Activated naive CD4-positive, alpha-beta T cell treated with anti-CD3 and anti-CD28 coated beads for 36 hours (primary cell): ENCODE results near the gene KCNC1. TPM values are rescaled to one million over a fixed set of nuclear protein-coding genes. Genes with fewer than 3 reads are reported as not detected.

Source experiments
- CTCF ChIA-PET: fragments of 350-600 bp; sonication (Branson Sonifier 250); formaldehyde crosslinking; loops from one replicate; lab custom pipeline; 2021; ENCODE audit warnings: antibody characterized with exemption; lab: Charles Lee
- DNase-seq: peaks from one replicate; pipeline ENCODE4 v3.0.0-alpha.2; 2020
- H3K27ac Mint-ChIP-seq: one replicate; pipeline ENCODE4 v1.8.0; 2021; ENCODE audit warnings: mild to moderate bottlenecking, mixed read lengths
- H3K27me3 Mint-ChIP-seq: one replicate; pipeline ENCODE4 v1.8.0; 2021; ENCODE audit warnings: low read depth, mixed read lengths
- H3K36me3 Mint-ChIP-seq: one replicate; pipeline ENCODE4 v1.8.0; 2021; ENCODE audit warnings: low read depth, mixed read lengths
- H3K4me1 Mint-ChIP-seq: one replicate; pipeline ENCODE4 v1.8.0; 2021; ENCODE audit warnings: low read depth, mixed read lengths
- H3K4me3 Mint-ChIP-seq: one replicate; pipeline ENCODE4 v1.8.0; 2021; ENCODE audit warnings: mild to moderate bottlenecking, moderate library complexity, mixed read lengths
- H3K9me3 Mint-ChIP-seq: one replicate; pipeline ENCODE4 v1.8.0; 2021; ENCODE audit warnings: mixed read lengths
- intact Hi-C: fragments of 100-400 bp; cut with micrococcal nuclease; formaldehyde crosslinking; loops from one replicate; pipeline ENCODE4 v1.15.1; 2023
- total RNA-seq, 2 experiments: library from RNA; stranded (reverse); gene quantifications; one replicate each; pipeline ENCODE4 v1.2.3, GENCODE V29; 2021

The KCNC1 gene
- total RNA-seq, 2 experiments from 2014 or later, result not detected

GRCh38 chr11:17812865-17813187, 78.2 kb downstream of the KCNC1 start:
- Mint-ChIP-seq H3K27me3 (no peaks in the 10 kb centered on the region), H3K27ac (no peak overlapping the region), H3K4me3 (no peak overlapping the region), H3K9me3 (no peaks in the 10 kb centered on the region), H3K4me1 (no peaks in the 10 kb centered on the region), H3K36me3 (peaks cover 12% of the 10 kb centered on the region)
- CTCF ChIA-PET, result no interaction called here
- intact Hi-C loops, result no loop called here
- DNase-seq, result no peak

- Mint-ChIP-seq H3K9me3 (no peaks in the 10 kb centered on the region), H3K36me3 (peaks cover 8% of the 10 kb centered on the region), H3K27ac (no peak overlapping the region), H3K4me3 (no peak overlapping the region), H3K4me1 (no peaks in the 10 kb centered on the region), H3K27me3 (no peaks in the 10 kb centered on the region)
- no peak for DNase-seq
- CTCF ChIA-PET, result no interaction called here
- intact Hi-C loops, result no loop called here
Observed at GRCh38 chr11:17813391-17814059, 78.9 kb downstream of the KCNC1 start.

DNA sequence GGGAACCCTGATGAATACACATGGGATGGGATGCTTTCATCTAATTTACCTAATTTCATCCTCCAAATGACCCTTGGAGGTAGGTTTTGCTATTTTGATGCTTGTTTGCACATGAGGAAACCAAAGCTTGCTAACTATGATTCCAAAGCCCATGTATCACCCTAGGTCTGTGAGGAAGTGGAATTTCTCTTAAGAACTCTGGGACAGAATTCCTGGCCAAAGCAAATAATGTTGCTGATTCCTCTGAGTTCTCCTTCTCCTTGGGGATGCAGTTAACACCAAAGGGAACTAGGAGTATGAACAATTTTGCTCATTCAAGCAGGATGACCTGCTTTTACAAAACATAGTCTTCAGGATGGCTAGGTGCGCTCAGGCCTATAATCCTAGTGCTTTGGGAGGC, 80.0 kb downstream of the KCNC1 start:
- Mint-ChIP-seq H3K9me3 (no peaks in the 10 kb centered on the region), H3K36me3 (peaks cover 5% of the 10 kb centered on the region), H3K4me1 (no peaks in the 10 kb centered on the region), H3K27ac (no peak overlapping the region), H3K27me3 (no peaks in the 10 kb centered on the region), H3K4me3 (no peak overlapping the region)
- DNase-seq, result no peak
- CTCF ChIA-PET, result no interaction called here
- intact Hi-C loops, result no loop called here

DNA sequence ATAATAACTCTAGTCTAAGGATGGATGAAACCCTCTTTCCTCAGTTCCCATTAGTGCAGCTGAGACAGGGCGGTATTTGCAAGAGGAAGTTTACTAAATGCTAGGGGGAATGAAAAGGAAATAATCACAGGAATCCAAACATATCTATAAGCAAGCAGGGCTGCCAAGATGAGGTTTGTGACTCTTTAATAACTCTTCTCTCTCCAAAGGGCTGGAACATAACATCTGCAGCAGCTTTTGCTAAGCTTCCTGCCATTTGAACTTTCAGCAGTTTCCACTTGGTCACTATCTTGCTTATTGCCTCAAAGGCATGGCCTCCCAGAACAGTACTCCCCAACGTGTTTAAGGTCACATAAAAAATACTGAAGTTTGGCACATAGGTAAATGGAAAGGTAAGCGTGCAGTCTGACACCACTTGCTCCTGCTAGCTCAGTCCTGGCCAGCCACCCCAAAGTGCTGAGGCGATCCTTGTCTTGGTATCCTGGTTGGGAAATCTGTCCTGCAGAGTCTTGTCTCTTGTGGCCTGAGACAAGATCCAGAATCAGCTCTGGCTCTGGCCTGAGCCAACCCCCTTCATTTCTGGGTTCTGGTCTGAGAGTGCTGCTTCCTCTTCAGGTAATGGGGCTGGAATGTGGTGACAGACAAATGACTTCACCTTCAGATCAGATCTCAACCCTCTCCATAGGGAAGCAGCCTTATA, 81.8 kb downstream of the KCNC1 start:
- H3K27ac Mint-ChIP-seq, result no peak overlapping the region
- H3K4me1 Mint-ChIP-seq, result no peaks in the 10 kb centered on the region
- peaks cover 5% of the 10 kb centered on the region for H3K36me3 Mint-ChIP-seq
- DNase-seq, result no peak
- no peak overlapping the region for H3K4me3 Mint-ChIP-seq
- CTCF ChIA-PET, result no interaction called here
- H3K27me3 Mint-ChIP-seq, result no peaks in the 10 kb centered on the region
- no peaks in the 10 kb centered on the region for H3K9me3 Mint-ChIP-seq
- intact Hi-C loops, result no loop called here

DNA sequence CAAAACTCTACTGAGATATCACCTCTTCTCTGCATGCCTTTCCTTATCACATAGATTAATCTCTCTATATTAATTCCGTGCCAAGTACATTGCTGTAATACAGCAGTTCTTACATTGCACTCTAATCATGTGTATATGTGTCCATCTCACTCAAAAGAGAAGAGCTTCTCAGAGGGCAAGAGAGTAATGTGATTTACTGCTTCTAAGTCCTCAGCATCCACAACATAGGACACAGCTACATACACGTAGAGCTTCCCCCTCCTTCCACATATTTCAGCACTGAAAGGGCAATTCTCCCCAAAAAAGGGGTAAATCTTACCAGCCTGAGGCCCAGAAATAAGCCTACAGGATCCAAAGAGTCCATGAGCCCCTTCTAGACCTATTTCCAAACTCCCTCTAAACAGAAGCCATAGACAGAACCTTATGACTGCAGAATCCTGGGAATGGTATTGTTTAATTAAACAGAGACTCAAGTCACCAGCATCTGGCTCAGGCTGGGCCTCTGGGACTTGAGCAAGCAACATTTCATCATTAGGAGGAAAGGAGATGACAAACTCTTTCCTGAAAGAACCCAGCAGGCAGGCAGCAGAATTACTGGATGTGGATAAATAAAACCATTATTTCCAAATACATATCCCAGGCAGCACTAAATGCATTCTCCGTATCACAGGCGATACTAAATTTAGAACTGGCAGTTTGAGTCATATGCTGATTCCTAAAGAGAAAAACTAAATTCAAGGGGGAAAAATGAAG, 87.2 kb downstream of the KCNC1 start:
- no peak overlapping the region for H3K27ac Mint-ChIP-seq
- CTCF ChIA-PET, result no interaction called here
- H3K4me1 Mint-ChIP-seq, result no peaks in the 10 kb centered on the region
- no peak for DNase-seq
- H3K9me3 Mint-ChIP-seq, result no peaks in the 10 kb centered on the region
- no peaks in the 10 kb centered on the region for H3K27me3 Mint-ChIP-seq
- H3K4me3 Mint-ChIP-seq, result no peak overlapping the region
- intact Hi-C loops, result no loop called here
- peaks cover 1% of the 10 kb centered on the region for H3K36me3 Mint-ChIP-seq

- no peak overlapping the region for H3K4me3 Mint-ChIP-seq
- no peak for DNase-seq
- H3K36me3 Mint-ChIP-seq, result peaks cover 1% of the 10 kb centered on the region
- no peaks in the 10 kb centered on the region for H3K27me3 Mint-ChIP-seq
- CTCF ChIA-PET, result no interaction called here
- H3K9me3 Mint-ChIP-seq, result no peaks in the 10 kb centered on the region
- H3K4me1 Mint-ChIP-seq, result no peaks in the 10 kb centered on the region
- H3K27ac Mint-ChIP-seq, result no peak overlapping the region
- intact Hi-C loops, result no loop called here
Observed at GRCh38 chr11:17822401-17822781, 87.8 kb downstream of the KCNC1 start.

- CTCF ChIA-PET, result interaction anchor here (1.0 kb wide), 1 partner anchor 96 kb away, joined by 5 read pairs; no protein-coding TSS in a partner anchor
- peaks cover 1% of the 10 kb centered on the region for H3K36me3 Mint-ChIP-seq
- no peaks in the 10 kb centered on the region for H3K27me3 Mint-ChIP-seq
- H3K9me3 Mint-ChIP-seq, result no peaks in the 10 kb centered on the region
- no peak overlapping the region for H3K27ac Mint-ChIP-seq
- no peak overlapping the region for H3K4me3 Mint-ChIP-seq
- no peaks in the 10 kb centered on the region for H3K4me1 Mint-ChIP-seq
- DNase-seq, result no peak
- intact Hi-C loops, result no loop called here
Observed at GRCh38 chr11:17827006-17827405, 92.4 kb downstream of the KCNC1 start.

DNA sequence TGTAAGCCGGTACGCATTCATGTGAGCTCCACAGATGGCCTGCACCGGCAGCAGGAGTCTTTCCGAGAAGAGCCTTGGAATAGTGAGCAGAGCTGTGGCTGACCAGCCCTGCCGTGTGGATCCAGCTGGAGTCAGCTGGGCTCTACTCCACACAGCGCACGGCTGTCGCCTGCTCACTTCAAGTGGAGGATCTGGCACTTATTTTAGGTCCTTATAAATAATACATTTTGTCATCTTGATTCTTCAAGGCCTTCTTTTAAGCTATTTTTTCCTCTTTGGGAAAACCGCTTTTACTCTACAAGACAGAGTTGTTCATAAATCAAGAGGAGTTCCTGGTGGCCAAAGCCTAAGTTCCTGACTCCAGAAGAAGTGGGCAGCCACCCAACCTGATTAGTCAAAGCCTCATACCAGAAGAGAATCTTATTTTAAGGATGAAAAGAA, 93.8 kb downstream of the KCNC1 start:
- CTCF ChIA-PET, result interaction anchor here (1.0 kb wide), 1 partner anchor 97 kb away, joined by 5 read pairs; no protein-coding TSS in a partner anchor
- Mint-ChIP-seq H3K27me3 (no peaks in the 10 kb centered on the region), H3K4me1 (no peaks in the 10 kb centered on the region), H3K27ac (no peak overlapping the region), H3K4me3 (no peak overlapping the region), H3K9me3 (no peaks in the 10 kb centered on the region), H3K36me3 (peaks cover 4% of the 10 kb centered on the region)
- intact Hi-C loops, result no loop called here
- DNase-seq, result no peak

- intact Hi-C loops, result no loop called here
- H3K36me3 Mint-ChIP-seq, result peaks cover 4% of the 10 kb centered on the region
- H3K9me3 Mint-ChIP-seq, result no peaks in the 10 kb centered on the region
- H3K27me3 Mint-ChIP-seq, result no peaks in the 10 kb centered on the region
- H3K4me3 Mint-ChIP-seq, result no peak overlapping the region
- no peaks in the 10 kb centered on the region for H3K4me1 Mint-ChIP-seq
- CTCF ChIA-PET, result no interaction called here
- H3K27ac Mint-ChIP-seq, result no peak overlapping the region
- no peak for DNase-seq
Observed at GRCh38 chr11:17831228-17831627, 96.6 kb downstream of the KCNC1 start.

GRCh38 chr11:17831883-17832282, 97.3 kb downstream of the KCNC1 start:
- CTCF ChIA-PET, result no interaction called here
- DNase-seq, result no peak
- Mint-ChIP-seq H3K27me3 (no peaks in the 10 kb centered on the region), H3K27ac (no peak overlapping the region), H3K4me3 (no peak overlapping the region), H3K9me3 (no peaks in the 10 kb centered on the region), H3K4me1 (no peaks in the 10 kb centered on the region), H3K36me3 (peaks cover 2% of the 10 kb centered on the region)
- intact Hi-C loops, result no loop called here
